GM23338 (cell line): ENCODE data around the gene CAMSAP2. TPM values are rescaled to one million over a fixed set of nuclear protein-coding genes. Genes with fewer than 3 reads are reported as not detected.

Source experiments
- ATAC-seq: fragments of 200-7000 bp; cut with Tn5 transposase; 3 replicates; pipeline ENCODE4 v1.9.1; 2020
- DNase-seq: peaks from one replicate; pipeline ENCODE4 v3.0.0-alpha.2; 2015; ENCODE audit warnings: low spot score
- H2AFZ ChIP-seq: fragments of 200-600 bp; sonication (generic); 2 replicates; pipeline ENCODE4 v1.8.0; 2016; ENCODE audit warnings: antibody characterized with exemption, mild to moderate bottlenecking, moderate library complexity
- H3F3A ChIP-seq: fragments of 200-600 bp; sonication (generic); replicated peaks from 2 replicates; pipeline ENCODE4 v1.8.0; 2017; ENCODE audit warnings: antibody characterized with exemption, mixed run types, low read depth
- H3K27ac ChIP-seq: fragments of 200-600 bp; sonication (generic); 2 replicates; pipeline ENCODE4 v1.6.1; 2016; ENCODE audit warnings: low read depth
- H3K27me3 ChIP-seq: fragments of 200-600 bp; sonication (generic); 2 replicates; pipeline ENCODE4 v1.8.0; 2016; ENCODE audit warnings: mild to moderate bottlenecking, mixed run types, moderate library complexity; ENCODE audit not compliant: insufficient read depth
- H3K36me3 ChIP-seq: fragments of 200-600 bp; sonication (generic); 2 replicates; pipeline ENCODE4 v1.8.0; 2016; ENCODE audit warnings: mild to moderate bottlenecking; ENCODE audit not compliant: insufficient read depth
- H3K4me1 ChIP-seq: fragments of 200-600 bp; sonication (generic); 2 replicates; pipeline ENCODE4 v1.8.0; 2016; ENCODE audit warnings: mild to moderate bottlenecking, moderate library complexity; ENCODE audit not compliant: insufficient read depth
- H3K4me2 ChIP-seq: fragments of 200-600 bp; sonication (generic); 2 replicates; pipeline ENCODE4 v1.7.1; 2017; ENCODE audit warnings: mixed run types
- H3K4me3 ChIP-seq: fragments of 200-600 bp; sonication (generic); 2 replicates; pipeline ENCODE4 v1.6.1; 2016; ENCODE audit warnings: mixed run types
- H3K79me2 ChIP-seq: fragments of 200-600 bp; sonication (generic); replicated peaks from 2 replicates; pipeline ENCODE4 v1.8.0; 2017; ENCODE audit warnings: mild to moderate bottlenecking; ENCODE audit not compliant: insufficient read depth
- H3K9me2 ChIP-seq: fragments of 200-600 bp; sonication (generic); 2 replicates; pipeline ENCODE4 v1.8.0; 2017; ENCODE audit not compliant: insufficient read depth
- H4K20me1 ChIP-seq: fragments of 200-600 bp; sonication (generic); replicated peaks from 2 replicates; pipeline ENCODE4 v1.8.0; 2017; ENCODE audit warnings: mild to moderate bottlenecking; ENCODE audit not compliant: insufficient read depth
- H3K27ac Mint-ChIP-seq: 2 replicates; pipeline ENCODE4 v1.8.0; 2020; ENCODE audit warnings: inconsistent platforms, mild to moderate bottlenecking, moderate library complexity, mixed read lengths
- H3K27me3 Mint-ChIP-seq: 3 replicates; pipeline ENCODE4 v1.8.0; 2022; ENCODE audit warnings: low read depth, mild to moderate bottlenecking, moderate library complexity, mixed read lengths, inconsistent platforms; ENCODE audit not compliant: insufficient read depth, poor library complexity
- H3K36me3 Mint-ChIP-seq: 3 replicates; pipeline ENCODE4 v1.8.0; 2021; ENCODE audit warnings: low read depth, mild to moderate bottlenecking, inconsistent platforms, moderate library complexity, mixed read lengths
- H3K4me1 Mint-ChIP-seq: 3 replicates; pipeline ENCODE4 v1.8.0; 2020; ENCODE audit warnings: mild to moderate bottlenecking, inconsistent platforms, mixed read lengths
- H3K4me3 Mint-ChIP-seq: 3 replicates; pipeline ENCODE4 v1.8.0; 2021; ENCODE audit warnings: moderate library complexity, mild to moderate bottlenecking, inconsistent platforms, mixed read lengths
- H3K9me3 Mint-ChIP-seq: 3 replicates; pipeline ENCODE4 v1.8.0; 2020; ENCODE audit warnings: moderate library complexity, mild to moderate bottlenecking, inconsistent platforms, mixed read lengths
- CREB1 ChIP-seq: fragments of 250-450 bp; sonication (Bioruptor Pico); IDR thresholded peaks from 2 replicates; pipeline ENCODE4 v1.5.0; 2020; ENCODE audit warnings: low read depth, mild to moderate bottlenecking, moderate library complexity
- ETS1 ChIP-seq: IDR thresholded peaks from 2 replicates; pipeline ENCODE4 v1.6.1; 2016; ENCODE audit warnings: antibody characterized with exemption
- EZH2 ChIP-seq: fragments of 200-600 bp; sonication (generic); IDR thresholded peaks from one replicate; pipeline ENCODE4 v1.8.0; 2017; ENCODE audit warnings: antibody characterized with exemption, mild to moderate bottlenecking, low read depth; ENCODE audit not compliant: unreplicated experiment
- EZH2phosphoT487 ChIP-seq: fragments of 200-600 bp; sonication (generic); IDR thresholded peaks from one replicate; pipeline ENCODE4 v1.8.1; 2018; ENCODE audit warnings: antibody characterized with exemption; ENCODE audit not compliant: unreplicated experiment
- JUNB ChIP-seq: IDR thresholded peaks from one replicate; pipeline ENCODE4 v1.6.1; 2016; ENCODE audit warnings: antibody characterized with exemption; ENCODE audit not compliant: unreplicated experiment
- NANOG ChIP-seq: IDR thresholded peaks from 2 replicates; pipeline ENCODE4 v1.6.1; 2016; ENCODE audit warnings: antibody characterized with exemption, borderline replicate concordance
- POLR2AphosphoS5 ChIP-seq: IDR thresholded peaks from 2 replicates; pipeline ENCODE4 v1.6.1; 2016; ENCODE audit warnings: antibody characterized with exemption, low read depth
- STAT1 ChIP-seq: IDR thresholded peaks from one replicate; pipeline ENCODE4 v1.6.1; 2016; ENCODE audit warnings: antibody characterized with exemption; ENCODE audit not compliant: unreplicated experiment
- ZNF462 ChIP-seq: fragments of 250-450 bp; sonication (Bioruptor Pico); IDR thresholded peaks from 2 replicates; pipeline ENCODE4 v1.5.0; 2020; ENCODE audit warnings: mild to moderate bottlenecking, moderate library complexity
- polyA plus RNA-seq: library from polyadenylated mRNA; unstranded; fragments of >200 nt; fragmentation: Nextera tagmentation; extraction: Ambion mirVana; gene quantifications from 2 replicates; pipeline ENCODE4 v1.2.1, GENCODE V29; 2016
- total RNA-seq: library from RNA; depleted of rRNA; stranded (reverse); fragments of >200 nt; shearing (Covaris generic); gene quantifications from 2 replicates; pipeline ENCODE4 v1.2.3, GENCODE V29; 2014

Gene CAMSAP2
- total and polyA plus RNA-seq, 2 experiments from 2014 or later: 9.1 to 21.3 TPM

- no peak for TF ChIP-seq ZNF462 (CRISPR knock-in tag)
- no peak for TF ChIP-seq POLR2AphosphoS5
- no peak for TF ChIP-seq ETS1
Observed at GRCh38 chr1:200904772-200905171, 166.1 kb downstream of the CAMSAP2 start (continued).

GRCh38 chr1:200905411-200906052 lies 166.8 kb downstream of the CAMSAP2 start:
- Histone ChIP-seq H3K4me1 (no peaks in the 10 kb centered on the region), H3K27ac (no peak overlapping the region), H3K79me2 (no peaks in the 10 kb centered on the region), H3K9me2 (no peaks in the 10 kb centered on the region), H3K4me2 (no peak overlapping the region), H3K36me3 (peaks cover 19% of the 10 kb centered on the region; the same call in 1 of the 2 replicates), H4K20me1 (peaks cover 5% of the 10 kb centered on the region; the same call in 1 of the 2 replicates), H3F3A (no peaks in the 10 kb centered on the region), H2AFZ (no peak overlapping the region), H3K27me3 (no peaks in the 10 kb centered on the region), H3K4me3 (no peak overlapping the region)
- ATAC-seq (no peak), DNase-seq (no peak)
- Mint-ChIP-seq H3K27ac (no peak overlapping the region), H3K9me3 (no peaks in the 10 kb centered on the region), H3K4me3 (no peak overlapping the region), H3K4me1 (no peaks in the 10 kb centered on the region; the same call in 2 of the 3 replicates), H3K36me3 (peaks cover 67% of the 10 kb centered on the region), H3K27me3 (peaks cover 5% of the 10 kb centered on the region)
- TF ChIP-seq CREB1 (CRISPR knock-in tag) (no peak), STAT1 (no peak), ZNF462 (CRISPR knock-in tag) (no peak), JUNB (no peak), NANOG (no peak), EZH2 (no peak), EZH2phosphoT487 (no peak)
